K562 (cell line): ENCODE measurements around the gene SPRTN.

Source experiments
- BCLAF1 ChIP-seq, 2 experiments: fragments of 450-650 bp in 1 of 2; IDR thresholded peaks; 2 replicates each; pipeline ENCODE4 v1.6.1; 2011 to 2017; ENCODE audit warnings: low read depth in 2 of 2, antibody characterized with exemption in 1 of 2, borderline replicate concordance in 1 of 2, low read length in 1 of 2, mild to moderate bottlenecking in 1 of 2, mixed read lengths in 1 of 2; ENCODE audit not compliant: control insufficient read depth in 1 of 2
- BHLHE40 ChIP-seq: IDR thresholded peaks from 2 replicates; pipeline ENCODE4 v1.6.1; 2011; ENCODE audit warnings: low read length, improper control_type of control experiment
- CEBPG ChIP-seq, 3 experiments: fragments of 200-800 bp in 1 of 3; sonication (Bioruptor generic) in 1 of 3; sonication (generic) in 1 of 3; formaldehyde crosslinking in 1 of 3; IDR thresholded peaks in 2 of 3; conservative IDR thresholded peaks in 1 of 3; 2 replicates each; pipeline versions ENCODE4 v1.6.1 to v1.8.0; 2016 to 2022; ENCODE audit warnings: missing compliant biosample characterization in 2 of 3, missing genetic modification characterization in 2 of 3, mild to moderate bottlenecking in 1 of 3, missing genetic modification reagents in 1 of 3
- CHD2 ChIP-seq: IDR thresholded peaks from 2 replicates; pipeline ENCODE4 v1.6.1; 2011; ENCODE audit warnings: low read depth, low read length
- ELF2 ChIP-seq: fragments of 250-450 bp; sonication (Bioruptor Pico); IDR thresholded peaks from 2 replicates; pipeline ENCODE4 v1.5.0; 2021; ENCODE audit warnings: mild to moderate bottlenecking
- GABPA ChIP-seq: fragments of 200-800 bp; sonication (Bioruptor generic); conservative IDR thresholded peaks from 2 replicates; pipeline ENCODE4 v1.6.1; 2016; ENCODE audit warnings: low read depth, missing genetic modification characterization, missing compliant biosample characterization
- HCFC1 ChIP-seq: IDR thresholded peaks from 2 replicates; pipeline ENCODE4 v1.6.1; 2012; ENCODE audit warnings: low read depth, low read length, improper control_type of control experiment
- NR3C1 ChIP-seq: sonication (generic); formaldehyde crosslinking; IDR thresholded peaks from 2 replicates; pipeline ENCODE4 v1.8.1; 2022; ENCODE audit warnings: missing genetic modification reagents
- ZBTB40 ChIP-seq, 2 experiments: fragments of 450-650 bp in 1 of 2; sonication (generic) in 1 of 2; formaldehyde crosslinking in 1 of 2; IDR thresholded peaks; 2 replicates each; pipeline versions ENCODE4 v1.7.1 to v1.9.0; 2016 to 2022; ENCODE audit warnings: inconsistent platforms in 1 of 2, mild to moderate bottlenecking in 1 of 2, missing genetic modification reagents in 1 of 2
- ZNF561 ChIP-seq: fragments of 450-650 bp; formaldehyde crosslinking; conservative IDR thresholded peaks from 2 replicates; pipeline ENCODE4 v1.4.0; 2020; ENCODE audit warnings: mild to moderate bottlenecking, moderate library complexity

- no peak for TF ChIP-seq BHLHE40
- no peak for TF ChIP-seq NR3C1 (CRISPR knock-in tag)
- no peak for TF ChIP-seq ELF2 (CRISPR knock-in tag)
- no peak for TF ChIP-seq GABPA (tag)
- TF ChIP-seq ZNF561 (CRISPR knock-in tag) = no peak
- TF ChIP-seq HCFC1 = no peak
- TF ChIP-seq ZBTB40 (IDR thresholded peaks at IDR 0.05) = no peak
- TF ChIP-seq ZBTB40 (CRISPR knock-in tag; IDR thresholded peaks at IDR 0.05) = no peak
- no peak for TF ChIP-seq CEBPG (CRISPR knock-in tag; IDR thresholded peaks at IDR 0.05)
- TF ChIP-seq CEBPG (tag; conservative IDR thresholded peaks at IDR 0.05 in 1 of 2, IDR thresholded peaks at IDR 0.05 in 1 of 2) = no peak
- TF ChIP-seq BCLAF1 (IDR thresholded peaks at IDR 0.05; ENCODE audit: borderline replicate concordance in 1 of 2, control insufficient read depth in 1 of 2, low read depth in 2 of 2, low read length in 1 of 2) = no peak
- no peak for TF ChIP-seq CHD2
Observed at GRCh38 chr1:231357187-231357772, 19.2 kb downstream of the SPRTN start.
